SK-N-SH treated with all-trans-retinoic acid at 6 μM for 48 hours (cell line): ENCODE data around the gene GLOD4.

Source experiments
- ATAC-seq: fragments of 200-7000 bp; cut with Tn5 transposase; 3 replicates; pipeline ENCODE4 v1.9.1; 2020; ENCODE audit warnings: mild to moderate bottlenecking, moderate library complexity
- CSDC2 ChIP-seq: fragments of 250-450 bp; sonication (Bioruptor Pico); IDR thresholded peaks from 2 replicates; pipeline ENCODE4 v1.5.0; 2020; ENCODE audit warnings: mild to moderate bottlenecking, moderate library complexity
- GLIS3 ChIP-seq: fragments of 250-450 bp; sonication (Bioruptor Pico); IDR thresholded peaks from 2 replicates; pipeline ENCODE4 v1.5.0; 2020; ENCODE audit warnings: mild to moderate bottlenecking, moderate library complexity
- OSR1 ChIP-seq: fragments of 250-450 bp; sonication (Bioruptor Pico); IDR thresholded peaks from 2 replicates; pipeline ENCODE4 v1.8.0; 2022; ENCODE audit warnings: moderate library complexity, mild to moderate bottlenecking, inconsistent platforms
- POU6F1 ChIP-seq: fragments of 250-450 bp; sonication (Bioruptor Pico); IDR thresholded peaks from 2 replicates; pipeline ENCODE4 v1.8.0; 2021; ENCODE audit warnings: low read depth, mild to moderate bottlenecking, moderate library complexity, borderline replicate concordance
- PPARA ChIP-seq: fragments of 250-450 bp; sonication (Bioruptor Pico); IDR thresholded peaks from 2 replicates; pipeline ENCODE4 v1.5.0; 2020; ENCODE audit warnings: mild to moderate bottlenecking, borderline replicate concordance
- SNAI2 ChIP-seq: fragments of 250-450 bp; sonication (Bioruptor Pico); IDR thresholded peaks from 2 replicates; pipeline ENCODE4 v1.5.0; 2020; ENCODE audit warnings: mild to moderate bottlenecking, moderate library complexity
- TSHZ2 ChIP-seq: fragments of 250-450 bp; sonication (Bioruptor Pico); IDR thresholded peaks from 2 replicates; pipeline ENCODE4 v1.5.0; 2020; ENCODE audit warnings: mild to moderate bottlenecking, moderate library complexity
- ZC3H10 ChIP-seq: fragments of 250-450 bp; sonication (Bioruptor Pico); IDR thresholded peaks from 2 replicates; pipeline ENCODE4 v1.5.1; 2021; ENCODE audit warnings: mild to moderate bottlenecking, moderate library complexity
- ZFP3 ChIP-seq: fragments of 250-450 bp; sonication (Bioruptor Pico); IDR thresholded peaks from 2 replicates; pipeline ENCODE4 v1.5.0; 2020; ENCODE audit warnings: mild to moderate bottlenecking, moderate library complexity
- ZFP30 ChIP-seq: fragments of 450-650 bp; formaldehyde crosslinking; IDR thresholded peaks from 2 replicates; pipeline ENCODE4 v1.5.0; 2022; ENCODE audit warnings: mild to moderate bottlenecking, moderate library complexity
- ZNF565 ChIP-seq: fragments of 450-650 bp; formaldehyde crosslinking; conservative IDR thresholded peaks from 2 replicates; pipeline ENCODE4 v1.5.0; 2020; ENCODE audit warnings: low read depth, mild to moderate bottlenecking, moderate library complexity
- ZNF8 ChIP-seq: fragments of 450-650 bp; formaldehyde crosslinking; IDR thresholded peaks from 2 replicates; pipeline ENCODE4 v1.5.0; 2020; ENCODE audit warnings: mild to moderate bottlenecking, moderate library complexity
- TF ChIP-seq, protein P1 (sequence below): fragments of 250-450 bp; sonication (Bioruptor Pico); IDR thresholded peaks from 2 replicates; pipeline ENCODE4 v1.5.1; 2020; ENCODE audit warnings: low read depth, mild to moderate bottlenecking, moderate library complexity
- TF ChIP-seq, protein P2 (sequence below): fragments of 250-450 bp; sonication (Bioruptor Pico); IDR thresholded peaks from 2 replicates; pipeline ENCODE4 v1.5.1; 2021; ENCODE audit warnings: mild to moderate bottlenecking, moderate library complexity

GLOD4 gene

DNA sequence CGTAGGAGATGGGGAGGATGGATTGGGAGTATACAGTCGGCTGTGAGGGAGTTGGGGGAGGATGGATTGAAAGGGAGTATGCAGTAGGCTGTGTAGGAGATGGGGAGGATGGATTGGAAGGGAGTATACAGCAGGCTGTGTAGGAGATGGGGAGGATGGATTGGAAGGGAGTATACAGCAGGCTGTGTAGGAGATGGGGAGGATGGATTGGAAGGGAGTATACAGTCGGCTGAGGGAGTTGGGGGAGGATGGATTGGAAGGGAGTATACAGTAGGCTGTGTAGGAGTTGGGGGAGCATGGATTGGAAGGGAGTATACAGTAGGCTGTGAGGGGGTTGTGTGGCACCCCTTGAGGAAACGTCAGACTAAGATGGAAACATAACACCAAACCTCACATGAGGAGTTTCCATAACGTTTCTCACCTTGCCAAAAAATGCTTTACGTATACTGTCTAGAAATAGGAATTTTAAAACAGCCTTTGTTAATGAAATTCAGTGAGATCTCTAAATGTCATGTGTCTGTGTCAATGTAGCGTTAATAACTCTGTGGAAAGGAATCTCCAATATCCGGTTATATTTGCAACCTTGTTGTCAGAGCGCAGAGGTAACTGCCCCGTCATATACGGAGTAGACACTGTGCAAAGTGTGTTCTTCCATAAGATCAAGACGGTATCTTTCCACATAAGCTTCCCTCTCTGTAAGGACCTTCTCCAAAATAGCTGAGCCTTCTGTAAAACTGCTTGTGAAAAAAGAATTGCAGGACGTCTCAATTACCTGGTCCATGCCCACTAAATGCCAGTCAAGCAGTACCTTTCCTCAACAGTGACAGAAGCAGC lies 61.2 kb downstream of the GLOD4 start:
- ATAC-seq = no peak
- TF ChIP-seq, protein P1, sequence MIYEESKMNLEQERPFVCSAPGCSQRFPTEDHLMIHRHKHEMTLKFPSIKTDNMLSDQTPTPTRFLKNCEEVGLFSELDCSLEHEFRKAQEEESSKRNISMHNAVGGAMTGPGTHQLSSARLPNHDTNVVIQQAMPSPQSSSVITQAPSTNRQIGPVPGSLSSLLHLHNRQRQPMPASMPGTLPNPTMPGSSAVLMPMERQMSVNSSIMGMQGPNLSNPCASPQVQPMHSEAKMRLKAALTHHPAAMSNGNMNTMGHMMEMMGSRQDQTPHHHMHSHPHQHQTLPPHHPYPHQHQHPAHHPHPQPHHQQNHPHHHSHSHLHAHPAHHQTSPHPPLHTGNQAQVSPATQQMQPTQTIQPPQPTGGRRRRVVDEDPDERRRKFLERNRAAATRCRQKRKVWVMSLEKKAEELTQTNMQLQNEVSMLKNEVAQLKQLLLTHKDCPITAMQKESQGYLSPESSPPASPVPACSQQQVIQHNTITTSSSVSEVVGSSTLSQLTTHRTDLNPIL (CRISPR knock-in tag) = no peak
- no peak for TF ChIP-seq ZNF565 (CRISPR knock-in tag)

GRCh38 chr17:718075-718474 lies 64.0 kb downstream of the GLOD4 start:
- no peak for TF ChIP-seq ZFP30 (CRISPR knock-in tag)
- TF ChIP-seq, protein P1 (CRISPR knock-in tag) = no peak
- no peak for TF ChIP-seq PPARA (CRISPR knock-in tag)
- no peak for TF ChIP-seq OSR1 (CRISPR knock-in tag)
- TF ChIP-seq CSDC2 (CRISPR knock-in tag) = no peak
- TF ChIP-seq ZC3H10 = no peak
- no peak for TF ChIP-seq ZNF8 (CRISPR knock-in tag)
- no peak for TF ChIP-seq GLIS3 (CRISPR knock-in tag)
- TF ChIP-seq SNAI2 (CRISPR knock-in tag) = no peak
- no peak for TF ChIP-seq TSHZ2 (CRISPR knock-in tag)
- no peak for TF ChIP-seq ZFP3 (CRISPR knock-in tag)
- no peak for TF ChIP-seq POU6F1 (CRISPR knock-in tag)
- TF ChIP-seq, protein P2, sequence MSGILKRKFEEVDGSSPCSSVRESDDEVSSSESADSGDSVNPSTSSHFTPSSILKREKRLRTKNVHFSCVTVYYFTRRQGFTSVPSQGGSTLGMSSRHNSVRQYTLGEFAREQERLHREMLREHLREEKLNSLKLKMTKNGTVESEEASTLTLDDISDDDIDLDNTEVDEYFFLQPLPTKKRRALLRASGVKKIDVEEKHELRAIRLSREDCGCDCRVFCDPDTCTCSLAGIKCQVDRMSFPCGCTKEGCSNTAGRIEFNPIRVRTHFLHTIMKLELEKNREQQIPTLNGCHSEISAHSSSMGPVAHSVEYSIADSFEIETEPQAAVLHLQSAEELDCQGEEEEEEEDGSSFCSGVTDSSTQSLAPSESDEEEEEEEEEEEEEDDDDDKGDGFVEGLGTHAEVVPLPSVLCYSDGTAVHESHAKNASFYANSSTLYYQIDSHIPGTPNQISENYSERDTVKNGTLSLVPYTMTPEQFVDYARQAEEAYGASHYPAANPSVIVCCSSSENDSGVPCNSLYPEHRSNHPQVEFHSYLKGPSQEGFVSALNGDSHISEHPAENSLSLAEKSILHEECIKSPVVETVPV (CRISPR knock-in tag) = no peak
- no peak for ATAC-seq
